Liver (tissue), 9 donors: ENCODE data around the gene SLC16A9. TPM values are rescaled to one million over a fixed set of nuclear protein-coding genes. Genes with fewer than 3 reads are reported as not detected.

ENCODE experiments used
- DNase-seq: peaks from one replicate; pipeline ENCODE4 v3.0.0-alpha.2; 2017; ENCODE audit warnings: low spot score
- H3K27ac ChIP-seq, 2 donors: one replicate each; pipeline ENCODE4 v1.7.0; 2013; ENCODE audit warnings: inconsistent platforms in 2 of 2, low read length in 2 of 2, control low read depth in 1 of 2, low read depth in 1 of 2, mild to moderate bottlenecking in 1 of 2
- H3K27me3 ChIP-seq, 4 donors: one replicate each; pipeline versions ENCODE4 v1.6.1 to v1.7.0; 2013; ENCODE audit warnings: low read length in 3 of 4, inconsistent platforms in 1 of 4, mild to moderate bottlenecking in 1 of 4, moderate library complexity in 1 of 4; ENCODE audit not compliant: control insufficient read depth in 4 of 4, insufficient read depth in 4 of 4
- H3K36me3 ChIP-seq, 4 donors: one replicate each; pipeline versions ENCODE4 v1.6.1 to v1.7.0; 2013; ENCODE audit warnings: low read length in 3 of 4, mild to moderate bottlenecking in 3 of 4, low read depth in 1 of 4, moderate library complexity in 1 of 4; ENCODE audit not compliant: control insufficient read depth in 4 of 4, insufficient read depth in 3 of 4
- H3K4me1 ChIP-seq, 4 donors: one replicate each; pipeline versions ENCODE4 v1.6.1 to v1.7.0; 2013; ENCODE audit warnings: low read length in 3 of 4, mild to moderate bottlenecking in 3 of 4, moderate library complexity in 1 of 4; ENCODE audit not compliant: control insufficient read depth in 4 of 4, insufficient read depth in 4 of 4
- H3K4me3 ChIP-seq, 3 donors: one replicate each; pipeline versions ENCODE4 v1.6.1 to v1.7.0; 2013; ENCODE audit warnings: low read length in 3 of 3, control low read depth in 1 of 3, low read depth in 1 of 3, mild to moderate bottlenecking in 1 of 3
- H3K9ac ChIP-seq, 2 donors: one replicate each; pipeline ENCODE4 v1.7.0; 2013; ENCODE audit warnings: low read length in 2 of 2, mild to moderate bottlenecking in 2 of 2, moderate library complexity in 2 of 2, control low read depth in 1 of 2, low read depth in 1 of 2
- H3K9me3 ChIP-seq, 4 donors: one replicate each; pipeline versions ENCODE4 v1.6.1 to v1.7.0; 2013; ENCODE audit warnings: low read length in 3 of 4; ENCODE audit not compliant: control insufficient read depth in 4 of 4
- ATF3 ChIP-seq: IDR thresholded peaks from 2 replicates; pipeline ENCODE4 v1.6.1; 2016; ENCODE audit warnings: antibody characterized with exemption
- EGR1 ChIP-seq, 2 donors: IDR thresholded peaks; 2 replicates each; pipeline ENCODE4 v1.6.1; 2016 to 2018; ENCODE audit warnings: antibody characterized with exemption in 2 of 2, low read depth in 2 of 2
- FOXA1 ChIP-seq: IDR thresholded peaks from 2 replicates; pipeline ENCODE4 v1.6.1; 2016; ENCODE audit warnings: antibody characterized with exemption
- FOXA2 ChIP-seq: IDR thresholded peaks from 2 replicates; pipeline ENCODE4 v1.6.1; 2016; ENCODE audit warnings: antibody characterized with exemption
- GABPA ChIP-seq, 2 donors: IDR thresholded peaks in 1 of 2; conservative IDR thresholded peaks in 1 of 2; 2 replicates each; pipeline ENCODE4 v1.6.1; 2016; ENCODE audit warnings: antibody characterized with exemption in 2 of 2, mild to moderate bottlenecking in 1 of 2, moderate library complexity in 1 of 2
- HNF4A ChIP-seq, 2 donors: conservative IDR thresholded peaks; 2 replicates each; pipeline ENCODE4 v1.6.1; 2016; ENCODE audit warnings: antibody characterized with exemption in 2 of 2, mild to moderate bottlenecking in 2 of 2
- HNF4G ChIP-seq: IDR thresholded peaks from 2 replicates; pipeline ENCODE4 v1.6.1; 2016; ENCODE audit warnings: antibody characterized with exemption
- JUND ChIP-seq, 2 donors: IDR thresholded peaks; 2 replicates each; pipeline ENCODE4 v1.6.1; 2016; ENCODE audit warnings: antibody characterized with exemption in 2 of 2
- NR2F2 ChIP-seq: IDR thresholded peaks from 2 replicates; pipeline ENCODE4 v1.6.1; 2016; ENCODE audit warnings: antibody characterized with exemption
- RAD21 ChIP-seq, 2 donors: IDR thresholded peaks; 2 replicates each; pipeline ENCODE4 v1.6.1; 2016; ENCODE audit warnings: antibody characterized with exemption in 2 of 2, mild to moderate bottlenecking in 2 of 2
- REST ChIP-seq: IDR thresholded peaks from 2 replicates; pipeline ENCODE4 v1.6.1; 2016; ENCODE audit warnings: antibody characterized with exemption, mild to moderate bottlenecking
- RXRA ChIP-seq, 2 donors: IDR thresholded peaks; 2 replicates each; pipeline ENCODE4 v1.6.1; 2017 to 2018; ENCODE audit warnings: antibody characterized with exemption in 2 of 2, mild to moderate bottlenecking in 1 of 2
- SP1 ChIP-seq: IDR thresholded peaks from 2 replicates; pipeline ENCODE4 v1.6.1; 2018; ENCODE audit warnings: antibody characterized with exemption, mild to moderate bottlenecking
- TAF1 ChIP-seq: conservative IDR thresholded peaks from 2 replicates; pipeline ENCODE4 v1.6.1; 2016; ENCODE audit warnings: antibody characterized with exemption, mild to moderate bottlenecking
- YY1 ChIP-seq: IDR thresholded peaks from 2 replicates; pipeline ENCODE4 v1.6.1; 2016; ENCODE audit warnings: antibody characterized with exemption, mild to moderate bottlenecking
- ZBTB33 ChIP-seq: IDR thresholded peaks from 2 replicates; pipeline ENCODE4 v1.6.1; 2016; ENCODE audit warnings: antibody characterized with exemption
- WGBS: extraction: QIAGEN DNeasy Blood & Tissue Kit; methylation state at CpG from one replicate; pipeline ENCODE4 v1.1.7; 2013; 5-methylcytosine and 5-hydroxymethylcytosine counted together
- polyA plus RNA-seq, 2 donors: library from polyadenylated mRNA; stranded (reverse) in 1 of 2; unstranded in 1 of 2; fragments of 200-250 nt in 1 of 2; fragments of >200 nt in 1 of 2; fragmentation: Nextera tagmentation in 1 of 2; extraction: Ambion mirVana in 1 of 2; gene quantifications; one replicate each; pipeline versions ENCODE4 v1.2.1 to v1.2.3, GENCODE V29; 2013 to 2015
- total RNA-seq, 2 donors: library from RNA; depleted of rRNA; stranded (reverse); fragments of >200 nt; gene quantifications; one replicate each; pipeline ENCODE4 v1.2.3, GENCODE V29; 2014
- donor health status: healthy.
- donor health status: healthy.
- donor health status: healthy.
- donor health status: healthy.
- donor health status: healthy.

Gene SLC16A9
- total and polyA plus RNA-seq, 4 donors = 0.18 to 9.3 (median 0.59) TPM

GRCh38 chr10:59618666-59619065 lies 91.0 kb downstream of the SLC16A9 start:
- Histone ChIP-seq H3K4me1 (no peaks in the 10 kb centered on the region), H3K9me3 (no peaks in the 10 kb centered on the region), H3K9ac (no peak overlapping the region), H3K4me3 (no peak overlapping the region), H3K27ac (no peak overlapping the region), H3K36me3 (no peaks in the 10 kb centered on the region), H3K27me3 (no peaks in the 10 kb centered on the region)
- 67% methylated on average over 4 of the region's 4 CpGs for WGBS
- no peak for DNase-seq
- TF ChIP-seq REST = no peak
- no peak for TF ChIP-seq JUND (IDR thresholded peaks at IDR 0.05)
- no peak for TF ChIP-seq RAD21 (IDR thresholded peaks at IDR 0.05)
- TF ChIP-seq ZBTB33 = no peak
- no peak for TF ChIP-seq HNF4A (conservative IDR thresholded peaks at IDR 0.05)
- no peak for TF ChIP-seq NR2F2
- TF ChIP-seq EGR1 (IDR thresholded peaks at IDR 0.05; ENCODE audit: low read depth in 2 of 2) = no peak
- no peak for TF ChIP-seq FOXA2
- no peak for TF ChIP-seq GABPA (IDR thresholded peaks at IDR 0.05 in 1 of 2, conservative IDR thresholded peaks at IDR 0.05 in 1 of 2)
- no peak for TF ChIP-seq ATF3
- no peak for TF ChIP-seq SP1
- no peak for TF ChIP-seq YY1
- no peak for TF ChIP-seq FOXA1
- TF ChIP-seq HNF4G = no peak

GRCh38 chr10:59617996-59618395 lies 91.7 kb downstream of the SLC16A9 start:
- no peak for DNase-seq
- Histone ChIP-seq H3K4me1 (no peaks in the 10 kb centered on the region), H3K9ac (no peak overlapping the region), H3K27ac (no peak overlapping the region), H3K4me3 (no peak overlapping the region), H3K9me3 (no peaks in the 10 kb centered on the region), H3K27me3 (no peaks in the 10 kb centered on the region), H3K36me3 (no peaks in the 10 kb centered on the region)
- no peak for TF ChIP-seq HNF4G
- TF ChIP-seq SP1 = no peak
- TF ChIP-seq FOXA2 = no peak
- TF ChIP-seq NR2F2 = no peak
- no peak for TF ChIP-seq JUND (IDR thresholded peaks at IDR 0.05)
- TF ChIP-seq REST = no peak
- no peak for TF ChIP-seq EGR1 (IDR thresholded peaks at IDR 0.05; ENCODE audit: low read depth in 2 of 2)
- TF ChIP-seq GABPA (IDR thresholded peaks at IDR 0.05 in 1 of 2, conservative IDR thresholded peaks at IDR 0.05 in 1 of 2) = no peak
- no peak for TF ChIP-seq FOXA1
- no peak for TF ChIP-seq TAF1
- TF ChIP-seq ZBTB33 = no peak
- no peak for TF ChIP-seq RXRA (IDR thresholded peaks at IDR 0.05)
- TF ChIP-seq HNF4A (conservative IDR thresholded peaks at IDR 0.05) = no peak
- 86% methylated on average over 1 of the region's 1 CpG for WGBS
